HEK293T (cell line): ENCODE measurements around the gene INTS3.
"Not testable (repeated sequence)": the region's sequence is repeated elsewhere in the genome, so short reads cannot be mapped to it uniquely, and the experiment has no call there.

ENCODE experiments used
- CTCF ChIA-PET: fragments of 350-600 bp; formaldehyde crosslinking; extraction: SDS; loops from one replicate; lab custom pipeline; 2021; ENCODE audit warnings: antibody characterized with exemption, inconsistent platforms; lab: Yijun Ruan, JAX
- POLR2A ChIA-PET: fragments of 350-600 bp; formaldehyde crosslinking; extraction: SDS; loops from one replicate; lab custom pipeline; 2020; ENCODE audit warnings: antibody characterized with exemption, inconsistent platforms; lab: Yijun Ruan, JAX
- DNase-seq: peaks from one replicate; pipeline ENCODE4 v3.0.0; 2012; ENCODE audit warnings: mixed read lengths; ENCODE audit errors: extremely low spot score
- ARNT ChIP-seq: fragments of 450-650 bp; IDR thresholded peaks from 2 replicates; pipeline ENCODE4 v1.6.1; 2017; ENCODE audit warnings: mild to moderate bottlenecking
- BHLHE40 ChIP-seq: fragments of 450-650 bp; IDR thresholded peaks from 2 replicates; pipeline ENCODE4 v1.6.1; 2016; ENCODE audit warnings: mild to moderate bottlenecking, moderate library complexity, borderline replicate concordance
- CTBP1 ChIP-seq: fragments of 450-650 bp; IDR thresholded peaks from 2 replicates; pipeline ENCODE4 v1.6.1; 2016; ENCODE audit warnings: borderline replicate concordance
- ELF4 ChIP-seq: fragments of 450-650 bp; IDR thresholded peaks from 2 replicates; pipeline ENCODE4 v1.6.1; 2017; ENCODE audit warnings: antibody characterized with exemption
- FOXA1 ChIP-seq: fragments of 450-650 bp; IDR thresholded peaks from 2 replicates; pipeline ENCODE4 v1.6.1; 2016; ENCODE audit warnings: mild to moderate bottlenecking
- FOXK2 ChIP-seq: fragments of 450-650 bp; IDR thresholded peaks from 2 replicates; pipeline ENCODE4 v1.6.1; 2016; ENCODE audit warnings: mild to moderate bottlenecking
- FOXM1 ChIP-seq: fragments of 450-650 bp; IDR thresholded peaks from 2 replicates; pipeline ENCODE4 v1.6.1; 2017; ENCODE audit warnings: mild to moderate bottlenecking, borderline replicate concordance
- HDGF ChIP-seq: fragments of 450-650 bp; IDR thresholded peaks from 2 replicates; pipeline ENCODE4 v1.6.1; 2017; ENCODE audit warnings: antibody characterized with exemption, borderline replicate concordance
- L3MBTL2 ChIP-seq: fragments of 450-650 bp; conservative IDR thresholded peaks from 2 replicates; pipeline ENCODE4 v1.6.1; 2016; ENCODE audit warnings: mild to moderate bottlenecking
- LEF1 ChIP-seq: fragments of 450-650 bp; IDR thresholded peaks from 2 replicates; pipeline ENCODE4 v1.6.1; 2017; ENCODE audit warnings: mild to moderate bottlenecking, borderline replicate concordance
- NFRKB ChIP-seq: fragments of 450-650 bp; IDR thresholded peaks from 2 replicates; pipeline ENCODE4 v1.6.1; 2016; ENCODE audit warnings: mild to moderate bottlenecking, moderate library complexity
- SP1 ChIP-seq: fragments of 450-650 bp; IDR thresholded peaks from 2 replicates; pipeline ENCODE4 v1.6.1; 2017
- SUZ12 ChIP-seq: fragments of 450-650 bp; IDR thresholded peaks from 2 replicates; pipeline ENCODE4 v1.6.1; 2016; ENCODE audit warnings: mild to moderate bottlenecking
- TARDBP ChIP-seq: fragments of 450-650 bp; IDR thresholded peaks from 2 replicates; pipeline ENCODE4 v1.6.1; 2016
- ZNF384 ChIP-seq: fragments of 450-650 bp; IDR thresholded peaks from 2 replicates; pipeline ENCODE4 v1.6.1; 2016
- TF ChIP-seq, protein P1 (sequence below): fragments of 450-650 bp; IDR thresholded peaks from 2 replicates; pipeline ENCODE4 v1.6.1; 2016

Gene INTS3

DNA sequence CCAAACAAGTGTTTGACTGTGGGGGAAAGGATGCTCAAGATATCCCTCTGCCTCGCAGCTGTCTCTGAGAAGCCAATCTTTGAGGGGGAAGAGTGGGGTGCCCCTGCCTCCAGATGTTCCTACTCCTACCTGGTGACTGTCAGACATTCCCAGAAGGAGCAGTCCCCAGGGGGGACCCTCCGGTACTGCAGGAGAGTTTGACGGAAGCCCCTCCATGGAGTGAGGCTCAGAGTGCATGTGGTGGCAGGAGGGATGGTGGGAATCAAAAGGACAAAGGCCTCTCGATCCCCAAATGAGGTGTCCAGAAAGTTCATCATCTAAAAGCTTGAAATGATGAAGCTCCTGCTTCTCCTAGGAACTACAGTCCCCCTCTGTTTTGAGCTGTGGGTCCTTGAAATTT, 52.7 kb downstream of the INTS3 start:
- TF ChIP-seq ZNF384, result no peak
- TF ChIP-seq, protein P1, sequence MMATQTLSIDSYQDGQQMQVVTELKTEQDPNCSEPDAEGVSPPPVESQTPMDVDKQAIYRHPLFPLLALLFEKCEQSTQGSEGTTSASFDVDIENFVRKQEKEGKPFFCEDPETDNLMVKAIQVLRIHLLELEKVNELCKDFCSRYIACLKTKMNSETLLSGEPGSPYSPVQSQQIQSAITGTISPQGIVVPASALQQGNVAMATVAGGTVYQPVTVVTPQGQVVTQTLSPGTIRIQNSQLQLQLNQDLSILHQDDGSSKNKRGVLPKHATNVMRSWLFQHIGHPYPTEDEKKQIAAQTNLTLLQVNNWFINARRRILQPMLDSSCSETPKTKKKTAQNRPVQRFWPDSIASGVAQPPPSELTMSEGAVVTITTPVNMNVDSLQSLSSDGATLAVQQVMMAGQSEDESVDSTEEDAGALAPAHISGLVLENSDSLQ, result no peak
- no peak for TF ChIP-seq HDGF
- TF ChIP-seq SUZ12, result no peak
- TF ChIP-seq ELF4, result no peak
- TF ChIP-seq LEF1, result no peak
- no peak for TF ChIP-seq TARDBP
- no peak for TF ChIP-seq ARNT
- no peak for TF ChIP-seq L3MBTL2
- no peak for TF ChIP-seq CTBP1
- no peak for TF ChIP-seq FOXM1
- no peak for TF ChIP-seq SP1
- no peak for DNase-seq
- POLR2A ChIA-PET, result interaction anchor here (1.2 to 2.5 kb wide), 4 partner anchors 8 to 210 kb away, joined by 3 to 9 read pairs (median 4); partner anchors contain the start of gene RPS27
- CTCF ChIA-PET, result no interaction called here

DNA sequence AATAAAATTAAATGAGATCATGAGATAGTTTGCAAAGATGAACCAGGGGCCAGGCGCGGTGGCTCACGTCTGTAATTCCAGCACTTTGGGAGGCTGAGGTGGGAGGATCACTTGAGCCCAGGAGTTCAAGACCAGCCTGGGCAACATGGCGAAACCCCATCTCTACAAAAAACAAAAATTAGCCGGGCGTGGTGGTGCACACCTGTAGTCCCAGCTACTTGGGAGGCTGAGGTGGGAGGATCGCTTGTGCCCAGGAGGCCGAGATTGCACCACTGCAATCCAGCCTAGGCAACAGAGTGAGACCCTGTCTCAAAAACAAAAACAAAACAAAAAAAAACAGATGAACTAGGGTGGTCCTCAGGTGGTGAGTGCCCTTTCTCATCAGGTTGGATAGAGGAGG, 54.8 kb downstream of the INTS3 start:
- DNase-seq, CTCF ChIA-PET: not testable (repeated sequence)
- POLR2A ChIA-PET, result interaction anchor here (0.5 kb wide), 1 partner anchor 294 kb away, joined by 3 read pairs; no protein-coding TSS in a partner anchor

DNA sequence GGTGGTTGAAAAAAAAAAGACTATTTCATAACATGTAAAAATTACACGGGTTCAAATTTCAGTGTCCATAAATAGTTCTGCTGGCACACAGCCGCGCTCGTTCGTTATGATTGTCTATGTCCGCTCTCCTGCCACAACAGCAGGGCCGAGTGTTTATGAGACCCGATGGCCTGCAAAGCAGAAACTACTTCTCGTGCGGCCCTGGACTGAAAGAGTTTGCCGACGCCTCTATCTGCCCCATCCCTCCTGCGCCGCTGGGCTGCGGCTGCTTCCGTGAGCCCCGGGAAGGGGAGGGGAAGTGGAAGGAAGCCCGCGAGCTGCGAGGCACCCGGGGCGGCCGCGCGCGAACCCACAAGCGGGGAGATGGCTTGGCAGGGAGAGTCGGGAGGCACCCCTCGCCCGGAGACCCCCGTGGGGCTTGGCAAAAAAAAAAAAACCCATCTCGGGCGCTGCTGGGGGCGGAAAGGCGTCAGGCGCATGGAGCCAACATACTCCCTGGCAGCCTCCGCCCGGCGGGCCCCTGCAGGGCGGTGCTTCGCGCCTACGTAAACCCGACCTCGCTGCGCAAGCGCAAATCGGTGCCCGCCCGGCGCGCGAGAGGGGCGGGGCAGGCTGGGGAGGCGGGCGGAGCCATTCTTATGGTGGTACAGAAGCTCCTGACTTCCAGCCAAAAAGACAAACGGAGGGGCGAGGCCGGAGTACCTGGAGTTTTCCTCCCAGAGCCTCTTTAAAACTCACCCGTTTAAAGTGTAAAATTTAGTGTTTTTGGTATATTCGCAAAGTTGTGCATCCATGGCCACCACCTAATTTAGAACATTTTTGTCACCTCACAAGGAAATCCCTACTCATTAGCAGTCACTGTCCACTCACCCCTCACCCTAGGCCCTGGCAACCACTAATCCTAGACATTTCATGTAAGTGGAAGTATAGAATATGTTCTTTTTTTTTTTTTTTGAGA, 55.7 kb downstream of the INTS3 start:
- CTCF ChIA-PET, result interaction anchor here (1.3 kb wide), 1 partner anchor 13 kb away, joined by 3 read pairs; no protein-coding TSS in a partner anchor
- peak; percentile 73 for TF ChIP-seq L3MBTL2
- TF ChIP-seq ELF4, result peak; percentile 41; the same call in 1 of the 2 replicates
- TF ChIP-seq CTBP1, result no peak
- peak; percentile 18; the same call in 1 of the 2 replicates for TF ChIP-seq HDGF
- no peak for TF ChIP-seq FOXA1
- TF ChIP-seq NFRKB, result no peak
- DNase-seq, result peak; percentile 99
- POLR2A ChIA-PET, result interaction anchor here (0.6 to 1.8 kb wide), 34 partner anchors 8 to 482 kb away, joined by 3 to 27 read pairs (median 5); partner anchors contain the start of genes CREB3L4, GATAD2B, ILF2 and JTB

DNA sequence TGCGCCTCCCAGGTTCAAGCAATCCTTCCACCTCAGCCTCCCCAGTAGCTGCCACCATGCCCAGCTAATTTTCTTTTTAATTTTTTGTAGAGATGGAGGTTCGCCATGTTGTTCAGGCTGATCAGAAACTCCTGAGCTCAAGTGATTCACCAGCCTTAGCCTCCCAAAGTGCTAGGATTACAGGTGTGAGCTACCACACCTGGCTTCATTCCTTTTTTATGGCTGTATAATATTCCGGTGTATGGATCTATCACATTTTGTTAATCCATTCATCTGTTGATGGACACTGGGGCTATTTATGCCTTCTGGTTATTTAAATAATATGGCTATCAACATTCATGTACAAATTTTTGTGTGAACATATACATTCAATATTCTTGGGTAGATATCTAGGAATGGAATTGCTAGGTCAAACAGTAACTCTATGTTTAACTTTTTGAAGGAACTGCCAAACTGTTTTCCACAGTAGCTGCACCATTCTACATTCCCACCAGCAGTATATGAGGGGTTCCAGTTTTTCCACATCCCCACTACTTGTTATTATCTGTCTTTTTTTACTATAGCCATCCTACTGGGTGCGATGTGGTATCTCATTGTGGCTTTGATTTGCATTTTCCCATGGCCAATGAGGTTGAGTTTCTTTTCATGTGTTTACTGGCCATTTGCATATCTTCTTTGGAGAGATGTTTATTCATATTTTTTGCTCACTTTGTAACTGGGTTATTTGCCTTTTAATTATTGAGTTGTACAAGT, 58.4 kb downstream of the INTS3 start:
- no peak for DNase-seq

DNA sequence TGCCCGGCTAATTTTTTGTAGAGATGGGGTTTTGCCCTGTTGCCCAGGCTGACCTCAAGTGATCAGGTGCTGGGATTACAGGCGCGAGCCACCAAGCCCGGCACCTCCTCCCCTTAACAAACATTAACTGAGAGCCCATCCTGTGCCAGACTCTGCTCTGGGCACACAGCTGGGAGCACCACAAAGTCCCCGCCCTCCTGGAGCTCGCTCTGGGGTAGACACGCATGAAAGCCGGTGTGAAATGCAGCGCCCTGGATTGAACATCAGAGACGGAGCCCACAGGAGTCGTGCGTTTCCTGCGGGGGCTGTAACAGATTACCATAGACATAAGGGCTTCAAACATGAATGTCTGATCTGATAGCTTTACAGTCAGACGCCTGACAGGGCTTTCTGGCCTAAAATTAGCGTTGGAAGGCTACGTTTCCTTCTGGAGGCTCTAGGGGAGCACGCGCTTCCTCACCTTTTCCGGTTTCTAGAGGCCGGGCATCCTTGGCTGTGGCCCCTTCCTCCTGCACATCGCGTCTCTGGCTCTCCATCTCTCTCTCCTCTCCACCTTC, 61.7 kb downstream of the INTS3 start:
- no peak for DNase-seq
- CTCF ChIA-PET, result no interaction called here
- POLR2A ChIA-PET, result interaction anchor here (0.9 kb wide), 1 partner anchor 201 kb away, joined by 3 read pairs; the partner anchor contains the start of gene RPS27
- TF ChIP-seq HDGF (no peak), ARNT (no peak), SUZ12 (no peak), FOXK2 (no peak), ZNF384 (no peak), TARDBP (no peak), ELF4 (no peak), FOXA1 (no peak), L3MBTL2 (no peak)
- TF ChIP-seq, protein P1, result no peak

More for the DNA sequence above, 58.4 kb downstream of the INTS3 start:
- TF ChIP-seq, protein P1, result no peak
- no peak for TF ChIP-seq BHLHE40
- no peak for TF ChIP-seq FOXA1
- no peak for TF ChIP-seq NFRKB
- TF ChIP-seq FOXK2, result no peak
- TF ChIP-seq TARDBP, result no peak
- no peak for TF ChIP-seq FOXM1
- TF ChIP-seq CTBP1, result no peak
- no peak for TF ChIP-seq SP1
- no peak for TF ChIP-seq HDGF
- no peak for TF ChIP-seq SUZ12
- TF ChIP-seq LEF1, result no peak
- no peak for TF ChIP-seq L3MBTL2
- no peak for TF ChIP-seq ELF4
- TF ChIP-seq ARNT, result no peak
- TF ChIP-seq ZNF384, result no peak
- POLR2A ChIA-PET, result no interaction called here
- CTCF ChIA-PET, result interaction anchor here (0.7 to 1.1 kb wide), 2 partner anchors 11 to 201 kb away, joined by 3 read pairs; no protein-coding TSS in a partner anchor
